HepG2 (cell line): ENCODE data around the gene CTU1. TPM values are rescaled to one million over a fixed set of nuclear protein-coding genes. Genes with fewer than 3 reads are reported as not detected.

Experiments
- ATAC-seq: fragments of 200-7000 bp; cut with Tn5 transposase; 3 replicates; pipeline ENCODE4 v1.9.1; 2020; ENCODE audit warnings: mild to moderate bottlenecking, moderate library complexity
- BruUV-seq: library from RNA; stranded (reverse); fragments of 400-500 nt; replicated peaks from 2 replicates; lab custom pipeline; 2021; lab: Mats Ljungman, UMichigan
- CTCF ChIA-PET: fragments of 300-600 bp; formaldehyde crosslinking; extraction: SDS; loops from one replicate; lab custom pipeline; 2021; ENCODE audit warnings: low total read pairs, inconsistent platforms, low intra/inter-chr PET ratio; lab: Yijun Ruan, JAX
- POLR2A ChIA-PET: fragments of 350-600 bp; sonication (Branson Sonifier 250); formaldehyde crosslinking; loops from one replicate; lab custom pipeline; 2020; ENCODE audit warnings: antibody characterized with exemption, inconsistent platforms; lab: Yijun Ruan, JAX
- DNase-seq: peaks from one replicate; pipeline ENCODE4 v3.0.0-alpha.2; 2015; ENCODE audit warnings: low spot score
- FAIRE-seq: peaks from 3 replicates; lab custom pipeline; 2011; peaks lifted over from hg19 to GRCh38; lab: Jason Lieb, UNC
- H2AFZ ChIP-seq: one replicate; pipeline ENCODE4 v1.6.1; 2011; ENCODE audit warnings: low read length, inconsistent platforms
- H3K27ac ChIP-seq: fragments of 300-600 bp; 3 replicates; pipeline ENCODE4 v1.8.0; 2011; ENCODE audit warnings: mixed run types, mild to moderate bottlenecking, mixed read lengths, low read length, inconsistent platforms; ENCODE audit not compliant: insufficient read depth; ENCODE audit errors: extremely low read length
- H3K27me3 ChIP-seq, 2 experiments: fragments of 200-600 bp in 1 of 2; 2 replicates in 1 of 2; 3 replicates in 1 of 2; pipeline versions ENCODE4 v1.6.0 to v1.8.0; 2011; ENCODE audit warnings: low read length in 2 of 2, mild to moderate bottlenecking in 2 of 2, moderate library complexity in 2 of 2, inconsistent platforms in 1 of 2; ENCODE audit not compliant: insufficient read depth in 2 of 2, control insufficient read depth in 1 of 2
- H3K36me3 ChIP-seq, 2 experiments: fragments of 200-600 bp in 1 of 2; replicated peaks in 1 of 2; 2 replicates in 1 of 2; 3 replicates in 1 of 2; pipeline versions ENCODE4 v1.5.1 to v1.8.0; 2011; ENCODE audit warnings: low read length in 2 of 2, inconsistent platforms in 1 of 2; ENCODE audit not compliant: insufficient read depth in 2 of 2, control insufficient read depth in 1 of 2
- H3K4me1 ChIP-seq: 2 replicates; pipeline ENCODE4 v1.5.1; 2012; ENCODE audit warnings: low read length, inconsistent platforms; ENCODE audit not compliant: insufficient read depth
- H3K4me2 ChIP-seq: 2 replicates; pipeline ENCODE4 v1.6.0; 2011; ENCODE audit warnings: low read depth, low read length, inconsistent platforms
- H3K4me3 ChIP-seq, 3 experiments: fragments of 200-600 bp in 1 of 3; sonication (generic), shearing (Covaris generic) in 1 of 3; replicated peaks in 1 of 3; 2 replicates each; pipeline ENCODE4 v1.5.1; 2011 to 2016; ENCODE audit warnings: low read length in 3 of 3, inconsistent platforms in 2 of 3, low read depth in 2 of 3, mild to moderate bottlenecking in 2 of 3, control low read depth in 1 of 3, mixed read lengths in 1 of 3; ENCODE audit not compliant: insufficient read depth in 1 of 3
- H3K79me2 ChIP-seq: one replicate; pipeline ENCODE4 v1.6.1; 2011; ENCODE audit warnings: low read length, inconsistent platforms; ENCODE audit not compliant: insufficient read depth
- H3K9ac ChIP-seq: 2 replicates; pipeline ENCODE4 v1.6.0; 2011; ENCODE audit warnings: mild to moderate bottlenecking, low read depth, low read length, inconsistent platforms; ENCODE audit not compliant: insufficient read depth
- H3K9me3 ChIP-seq: 2 replicates; pipeline ENCODE4 v1.5.1; 2012; ENCODE audit warnings: mild to moderate bottlenecking, low read length
- H4K20me1 ChIP-seq: 2 replicates; pipeline ENCODE4 v1.6.0; 2011; ENCODE audit warnings: inconsistent platforms, mild to moderate bottlenecking, low read length, moderate library complexity; ENCODE audit not compliant: insufficient read depth
- ELF1 ChIP-seq: sonication (generic); formaldehyde crosslinking; IDR thresholded peaks from 2 replicates; pipeline ENCODE4 v1.4.0; 2020; ENCODE audit warnings: missing genetic modification reagents
- GATAD1 ChIP-seq: IDR thresholded peaks from 2 replicates; pipeline ENCODE4 v1.6.1; 2016; ENCODE audit warnings: missing genetic modification reagents, missing compliant biosample characterization
- MAF1 ChIP-seq: sonication (generic); formaldehyde crosslinking; IDR thresholded peaks from 2 replicates; pipeline ENCODE4 v1.5.0; 2020; ENCODE audit warnings: missing genetic modification reagents, borderline replicate concordance
- MIXL1 ChIP-seq: IDR thresholded peaks from 2 replicates; pipeline ENCODE4 v1.6.1; 2016
- SMYD3 ChIP-seq: sonication (generic); formaldehyde crosslinking; IDR thresholded peaks from 2 replicates; pipeline ENCODE4 v1.8.1; 2023; ENCODE audit warnings: mild to moderate bottlenecking, missing genetic modification reagents
- WIZ ChIP-seq: sonication (generic); formaldehyde crosslinking; IDR thresholded peaks from 2 replicates; pipeline ENCODE4 v1.5.1; 2020; ENCODE audit warnings: mild to moderate bottlenecking, missing genetic modification reagents
- ZFAT ChIP-seq: sonication (generic); formaldehyde crosslinking; conservative IDR thresholded peaks from 2 replicates; pipeline ENCODE4 v1.8.1; 2023; ENCODE audit warnings: missing genetic modification reagents, inconsistent platforms
- ZFP90 ChIP-seq: sonication (generic); formaldehyde crosslinking; IDR thresholded peaks from 2 replicates; pipeline ENCODE4 v1.8.0; 2022; ENCODE audit warnings: missing genetic modification reagents, mild to moderate bottlenecking, inconsistent platforms, borderline replicate concordance
- ZNF205 ChIP-seq: IDR thresholded peaks from 2 replicates; pipeline ENCODE4 v1.6.1; 2018; ENCODE audit warnings: missing biosample characterization, missing genetic modification reagents
- ZNF484 ChIP-seq: sonication (generic); formaldehyde crosslinking; IDR thresholded peaks from 2 replicates; pipeline ENCODE4 v1.5.1; 2020; ENCODE audit warnings: mild to moderate bottlenecking, low read depth, missing genetic modification reagents, borderline replicate concordance
- WGBS: methylation state at CpG from one replicate; pipeline ENCODE4 v1.1.6; 2017; ENCODE audit warnings: low lambda C conversion rate; 5-methylcytosine and 5-hydroxymethylcytosine counted together
- in situ Hi-C: cut with HindIII; loops from 2 replicates; pipeline ENCODE4 v1.10.0; 2017; ENCODE audit warnings: low pct_unique_long_range_greater_than_20kb; ENCODE audit not compliant: extremely low pct_ligation_motif_present
- intact Hi-C: fragments of 100-400 bp; cut with micrococcal nuclease; formaldehyde crosslinking; loops from one replicate; pipeline ENCODE4 v1.10.0; 2022; ENCODE audit not compliant: unreplicated experiment
- polyA plus RNA-seq, 8 experiments: library from polyadenylated mRNA; depleted of rRNA in 3 of 8; stranded (reverse) in 7 of 8; unstranded in 1 of 8; fragments of >200 nt; fragmentation: Illumina TruSeq in 4 of 8; extraction: Trizol in 4 of 8; gene quantifications; 2 replicates each; pipeline versions ENCODE4 v1.2.1 to v1.2.3, GENCODE V29; 2011 to 2016; ENCODE audit warnings: low read depth in 4 of 8, missing spikeins in 1 of 8, mixed read lengths in 1 of 8; ENCODE audit not compliant: insufficient read depth in 1 of 8
- total RNA-seq, 5 experiments: library from RNA; depleted of rRNA; stranded (reverse); fragments of >200 nt; fragmentation: Illumina TruSeq; extraction: Trizol; gene quantifications; 2 replicates each; pipeline ENCODE4 v1.2.3, GENCODE V29; 2016; ENCODE audit warnings: low read depth in 1 of 5
- TF ChIP-seq, protein P1 (sequence below): sonication (generic); formaldehyde crosslinking; IDR thresholded peaks from 2 replicates; pipeline ENCODE4 v1.4.0; 2020; ENCODE audit warnings: missing genetic modification reagents
- TF ChIP-seq, protein P2 (sequence below): sonication (generic); formaldehyde crosslinking; IDR thresholded peaks from 2 replicates; pipeline ENCODE4 v1.4.0; 2020; ENCODE audit warnings: missing genetic modification reagents, borderline replicate concordance

Gene CTU1
- total and polyA plus RNA-seq, 2 of the 13 experiments (the other 11 are each of a cell fraction or from before 2014, with no cell fraction given): 1.9 to 2.9 TPM

DNA sequence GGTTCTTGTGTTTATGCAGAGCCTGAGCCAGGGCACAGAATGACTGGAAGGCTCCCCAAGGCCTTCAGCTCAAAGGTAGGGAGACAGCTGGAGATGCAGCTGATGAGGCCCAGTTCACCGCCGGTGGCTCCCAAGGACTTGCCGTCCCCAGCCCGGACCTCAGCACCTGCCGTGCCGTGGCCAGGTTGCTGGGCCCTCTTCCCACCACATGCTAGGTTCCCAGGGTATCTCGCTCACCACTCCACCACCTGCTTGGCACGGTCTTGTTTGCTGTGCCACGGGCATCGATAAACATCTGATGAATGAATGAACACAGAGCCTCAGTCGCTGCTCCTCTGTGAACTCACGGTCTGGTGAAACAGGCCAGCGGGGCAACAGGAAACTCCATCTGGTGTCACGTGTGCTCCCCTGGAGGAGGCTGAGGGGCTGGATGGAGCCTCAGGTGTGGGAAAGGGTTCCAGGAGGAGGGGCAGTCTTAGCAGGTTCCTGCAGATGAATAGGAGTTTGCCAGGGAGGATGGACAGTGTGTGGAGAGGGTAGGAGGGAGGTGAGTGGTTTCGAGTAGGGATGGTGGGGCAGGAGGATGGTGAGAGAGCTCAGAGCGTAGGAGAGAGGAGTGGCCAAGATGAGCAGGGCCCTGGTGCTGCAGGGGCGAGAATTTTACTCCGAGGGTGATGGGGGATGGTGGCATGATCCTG, 21.9 kb downstream of the CTU1 start:
- ATAC-seq (no peak), FAIRE-seq (no peak), DNase-seq (no peak)
- 19% methylated on average over 9 of the region's 18 CpGs for WGBS
- Histone ChIP-seq H3K4me3 (no peak overlapping the region), H3K27ac (no peak overlapping the region), H2AFZ (no peak overlapping the region), H3K79me2 (no peaks in the 10 kb centered on the region), H3K9me3 (no peaks in the 10 kb centered on the region), H3K4me1 (no peaks in the 10 kb centered on the region), H3K4me2 (no peak overlapping the region), H4K20me1 (no peaks in the 10 kb centered on the region), H3K27me3 (peaks cover 3 to 30% of the 10 kb centered on the region in 2 experiments; a peak in 4 of 5 replicates), H3K36me3 (no peaks in the 10 kb centered on the region), H3K9ac (no peak overlapping the region)
- no TSS peak for BruUV-seq
- ChIA-PET CTCF (no interaction called here), POLR2A (no interaction called here)
- TF ChIP-seq ZFP90 (CRISPR knock-in tag) (no peak), GATAD1 (CRISPR knock-in tag) (no peak), ZFAT (CRISPR knock-in tag) (no peak), ZNF484 (no peak), ELF1 (CRISPR knock-in tag) (no peak), MAF1 (CRISPR knock-in tag) (no peak), WIZ (CRISPR knock-in tag) (no peak), SMYD3 (CRISPR knock-in tag) (no peak), MIXL1 (CRISPR knock-in tag) (no peak), ZNF205 (no peak)
- TF ChIP-seq, protein P1, sequence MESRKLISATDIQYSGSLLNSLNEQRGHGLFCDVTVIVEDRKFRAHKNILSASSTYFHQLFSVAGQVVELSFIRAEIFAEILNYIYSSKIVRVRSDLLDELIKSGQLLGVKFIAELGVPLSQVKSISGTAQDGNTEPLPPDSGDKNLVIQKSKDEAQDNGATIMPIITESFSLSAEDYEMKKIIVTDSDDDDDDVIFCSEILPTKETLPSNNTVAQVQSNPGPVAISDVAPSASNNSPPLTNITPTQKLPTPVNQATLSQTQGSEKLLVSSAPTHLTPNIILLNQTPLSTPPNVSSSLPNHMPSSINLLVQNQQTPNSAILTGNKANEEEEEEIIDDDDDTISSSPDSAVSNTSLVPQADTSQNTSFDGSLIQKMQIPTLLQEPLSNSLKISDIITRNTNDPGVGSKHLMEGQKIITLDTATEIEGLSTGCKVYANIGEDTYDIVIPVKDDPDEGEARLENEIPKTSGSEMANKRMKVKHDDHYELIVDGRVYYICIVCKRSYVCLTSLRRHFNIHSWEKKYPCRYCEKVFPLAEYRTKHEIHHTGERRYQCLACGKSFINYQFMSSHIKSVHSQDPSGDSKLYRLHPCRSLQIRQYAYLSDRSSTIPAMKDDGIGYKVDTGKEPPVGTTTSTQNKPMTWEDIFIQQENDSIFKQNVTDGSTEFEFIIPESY (CRISPR knock-in tag): no peak
- TF ChIP-seq, protein P2, sequence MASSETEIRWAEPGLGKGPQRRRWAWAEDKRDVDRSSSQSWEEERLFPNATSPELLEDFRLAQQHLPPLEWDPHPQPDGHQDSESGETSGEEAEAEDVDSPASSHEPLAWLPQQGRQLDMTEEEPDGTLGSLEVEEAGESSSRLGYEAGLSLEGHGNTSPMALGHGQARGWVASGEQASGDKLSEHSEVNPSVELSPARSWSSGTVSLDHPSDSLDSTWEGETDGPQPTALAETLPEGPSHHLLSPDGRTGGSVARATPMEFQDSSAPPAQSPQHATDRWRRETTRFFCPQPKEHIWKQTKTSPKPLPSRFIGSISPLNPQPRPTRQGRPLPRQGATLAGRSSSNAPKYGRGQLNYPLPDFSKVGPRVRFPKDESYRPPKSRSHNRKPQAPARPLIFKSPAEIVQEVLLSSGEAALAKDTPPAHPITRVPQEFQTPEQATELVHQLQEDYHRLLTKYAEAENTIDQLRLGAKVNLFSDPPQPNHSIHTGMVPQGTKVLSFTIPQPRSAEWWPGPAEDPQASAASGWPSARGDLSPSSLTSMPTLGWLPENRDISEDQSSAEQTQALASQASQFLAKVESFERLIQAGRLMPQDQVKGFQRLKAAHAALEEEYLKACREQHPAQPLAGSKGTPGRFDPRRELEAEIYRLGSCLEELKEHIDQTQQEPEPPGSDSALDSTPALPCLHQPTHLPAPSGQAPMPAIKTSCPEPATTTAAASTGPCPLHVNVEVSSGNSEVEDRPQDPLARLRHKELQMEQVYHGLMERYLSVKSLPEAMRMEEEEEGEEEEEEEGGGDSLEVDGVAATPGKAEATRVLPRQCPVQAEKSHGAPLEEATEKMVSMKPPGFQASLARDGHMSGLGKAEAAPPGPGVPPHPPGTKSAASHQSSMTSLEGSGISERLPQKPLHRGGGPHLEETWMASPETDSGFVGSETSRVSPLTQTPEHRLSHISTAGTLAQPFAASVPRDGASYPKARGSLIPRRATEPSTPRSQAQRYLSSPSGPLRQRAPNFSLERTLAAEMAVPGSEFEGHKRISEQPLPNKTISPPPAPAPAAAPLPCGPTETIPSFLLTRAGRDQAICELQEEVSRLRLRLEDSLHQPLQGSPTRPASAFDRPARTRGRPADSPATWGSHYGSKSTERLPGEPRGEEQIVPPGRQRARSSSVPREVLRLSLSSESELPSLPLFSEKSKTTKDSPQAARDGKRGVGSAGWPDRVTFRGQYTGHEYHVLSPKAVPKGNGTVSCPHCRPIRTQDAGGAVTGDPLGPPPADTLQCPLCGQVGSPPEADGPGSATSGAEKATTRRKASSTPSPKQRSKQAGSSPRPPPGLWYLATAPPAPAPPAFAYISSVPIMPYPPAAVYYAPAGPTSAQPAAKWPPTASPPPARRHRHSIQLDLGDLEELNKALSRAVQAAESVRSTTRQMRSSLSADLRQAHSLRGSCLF (CRISPR knock-in tag): no peak
- in situ Hi-C loops (loop anchor here (25.0 kb wide), 1 partner anchor 149 kb away; no protein-coding TSS in a partner anchor), intact Hi-C loops (no loop called here)
